ENCODE data around the gene AGTPBP1.

AGTPBP1 gene

GRCh38 chr9:85501456-85501855, 240.3 kb downstream of the AGTPBP1 start:
- Mint-ChIP-seq H3K4me3 (no peak overlapping the region), H3K27ac (no peak overlapping the region), H3K4me1 (ENCODE audit: low read depth) (no peaks in the 10 kb centered on the region), H3K36me3 (ENCODE audit: low read depth) (no peaks in the 10 kb centered on the region), H3K9me3 (no peaks in the 10 kb centered on the region), H3K27me3 (ENCODE audit: low read depth) (peaks cover 17% of the 10 kb centered on the region)

All from T-helper 1 cell treated with Interleukin-12 subunit alpha and Interleukin-12 subunit beta and Interleukin-4 antibody, amounts not matched to agents 30 μg/mL and 1 μg/mL, for 36 hours (primary cell).